ENCODE data around the gene NFS1. TPM values are rescaled to one million over a fixed set of nuclear protein-coding genes. Genes with fewer than 3 reads are reported as not detected.

Gene NFS1
- total RNA-seq, 4 donors from 2014 or later = 39.7 to 73.2 (median 47.3) TPM

DNA sequence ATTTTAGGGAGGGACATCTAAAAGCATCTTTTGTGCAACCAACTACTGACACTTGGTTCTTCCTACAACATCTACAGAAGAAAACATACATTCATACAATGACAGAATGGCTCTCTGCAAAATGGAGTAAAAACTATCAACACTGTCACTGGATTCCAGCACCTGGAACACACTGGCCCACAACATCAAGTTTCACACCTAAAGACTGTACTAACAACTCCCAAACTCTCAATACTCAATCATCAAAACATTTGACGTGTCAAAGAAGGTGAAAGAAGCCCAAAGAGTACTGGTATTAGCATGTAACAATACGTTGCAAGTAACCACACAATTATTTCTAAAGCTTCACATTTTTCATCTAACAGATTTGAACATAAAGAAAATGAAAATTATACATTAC, 36.6 kb downstream of the NFS1 start:
- Histone ChIP-seq H3K27ac (no peak overlapping the region), H3K4me1 (peaks cover 54% of the 10 kb centered on the region), H3K9me3 (no peaks in the 10 kb centered on the region), H3K27me3 (no peaks in the 10 kb centered on the region), H3K4me3 (peak overlapping the region; percentile 93), H3K36me3 (no peaks in the 10 kb centered on the region)
- TF ChIP-seq POLR2A (IDR thresholded peaks at IDR 0.05) (no peak), CTCF (IDR thresholded peaks at IDR 0.05) (no peak), POLR2AphosphoS5 (IDR thresholded peaks at IDR 0.05) (no peak), EP300 (IDR thresholded peaks at IDR 0.05) (no peak)
- DNase-seq (ENCODE audit: low spot score in 2 of 2) = no peak
- 15% methylated on average over 2 of the region's 2 CpGs for WGBS

GRCh38 chr20:35661908-35662307, 37.2 kb downstream of the NFS1 start:
- Histone ChIP-seq H3K27ac (no peak overlapping the region), H3K4me1 (peaks cover 59% of the 10 kb centered on the region), H3K27me3 (no peaks in the 10 kb centered on the region), H3K36me3 (no peaks in the 10 kb centered on the region), H3K4me3 (no peak overlapping the region), H3K9me3 (no peaks in the 10 kb centered on the region)
- 19% methylated on average over 3 of the region's 3 CpGs for WGBS
- TF ChIP-seq EP300 (IDR thresholded peaks at IDR 0.05) = no peak
- no peak for TF ChIP-seq POLR2AphosphoS5 (IDR thresholded peaks at IDR 0.05)
- TF ChIP-seq POLR2A (IDR thresholded peaks at IDR 0.05) = no peak
- no peak for TF ChIP-seq CTCF (IDR thresholded peaks at IDR 0.05)
- DNase-seq (ENCODE audit: low spot score in 2 of 2) = no peak

DNA sequence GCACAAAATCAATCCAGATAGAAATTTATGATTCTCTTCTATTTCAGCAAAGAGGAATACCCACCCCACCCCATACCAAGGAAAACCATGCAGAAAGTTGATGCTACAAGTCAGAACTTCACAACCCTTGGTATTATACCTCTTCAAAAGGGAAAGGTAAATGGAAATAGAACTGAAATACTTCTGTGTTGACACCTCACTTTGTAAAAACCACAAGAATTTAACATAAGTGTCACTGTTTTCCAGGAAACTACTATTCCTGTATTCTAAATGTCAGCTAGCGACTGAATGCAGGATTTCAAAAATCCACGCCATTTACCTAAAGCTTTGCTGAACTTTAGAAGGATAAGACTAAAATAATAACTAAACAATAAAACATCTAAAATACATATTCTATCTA, 38.1 kb downstream of the NFS1 start:
- Histone ChIP-seq H3K36me3 (no peaks in the 10 kb centered on the region), H3K27me3 (no peaks in the 10 kb centered on the region), H3K4me3 (peak overlapping the region; percentile 4), H3K4me1 (peaks cover 59% of the 10 kb centered on the region), H3K9me3 (no peaks in the 10 kb centered on the region), H3K27ac (no peak overlapping the region)
- DNase-seq (ENCODE audit: low spot score in 2 of 2) = no peak
- 79% methylated on average over 2 of the region's 2 CpGs for WGBS
- TF ChIP-seq CTCF (IDR thresholded peaks at IDR 0.05) = no peak
- no peak for TF ChIP-seq POLR2A (IDR thresholded peaks at IDR 0.05)
- no peak for TF ChIP-seq EP300 (IDR thresholded peaks at IDR 0.05)
- no peak for TF ChIP-seq POLR2AphosphoS5 (IDR thresholded peaks at IDR 0.05)

GRCh38 chr20:35660122-35660937, 38.8 kb downstream of the NFS1 start:
- H3K36me3 ChIP-seq = no peaks in the 10 kb centered on the region
- H3K4me3 ChIP-seq = no peak overlapping the region
- H3K9me3 ChIP-seq = no peaks in the 10 kb centered on the region
- 91% methylated on average over 10 of the region's 10 CpGs for WGBS
- no peak overlapping the region for H3K27ac ChIP-seq
- peaks cover 59% of the 10 kb centered on the region for H3K4me1 ChIP-seq
- peak in 1 of 2 donors; percentile 24 for DNase-seq (ENCODE audit: low spot score in 2 of 2)
- H3K27me3 ChIP-seq = no peaks in the 10 kb centered on the region
- TF ChIP-seq EP300 (IDR thresholded peaks at IDR 0.05) = no peak
- TF ChIP-seq POLR2A (IDR thresholded peaks at IDR 0.05) = no peak
- TF ChIP-seq POLR2AphosphoS5 (IDR thresholded peaks at IDR 0.05) = no peak
- TF ChIP-seq CTCF (IDR thresholded peaks at IDR 0.05) = no peak

GRCh38 chr20:35657271-35657670, 41.9 kb downstream of the NFS1 start:
- WGBS = 27% methylated on average over 1 of the region's 1 CpG

More at GRCh38 chr20:35657271-35657670, 41.9 kb downstream of the NFS1 start:
- no peak for DNase-seq (ENCODE audit: low spot score in 2 of 2)
- H3K27ac ChIP-seq = no peak overlapping the region
- no peaks in the 10 kb centered on the region for H3K27me3 ChIP-seq
- H3K4me3 ChIP-seq = no peak overlapping the region
- H3K36me3 ChIP-seq = peaks cover 29% of the 10 kb centered on the region
- H3K9me3 ChIP-seq = no peaks in the 10 kb centered on the region
- TF ChIP-seq CTCF (IDR thresholded peaks at IDR 0.05) = no peak
- no peak for TF ChIP-seq POLR2AphosphoS5 (IDR thresholded peaks at IDR 0.05)
- no peak for TF ChIP-seq EP300 (IDR thresholded peaks at IDR 0.05)
- no peak for TF ChIP-seq POLR2A (IDR thresholded peaks at IDR 0.05)
- H3K4me1 ChIP-seq = peaks cover 45% of the 10 kb centered on the region
